ENCODE measurements around the gene TGFBR1.
A peak's percentile ranks its signal among the peaks of the same experiment; 100 is the strongest.

The TGFBR1 gene

GRCh38 chr9:99119976-99120655, 15.2 kb downstream of the TGFBR1 start:
- H3K4me3 ChIP-seq (replicated peaks in 1 of 2; ENCODE audit: low read depth in 2 of 2, low read length in 2 of 2), result no peak overlapping the region
- TF ChIP-seq, protein P1, sequence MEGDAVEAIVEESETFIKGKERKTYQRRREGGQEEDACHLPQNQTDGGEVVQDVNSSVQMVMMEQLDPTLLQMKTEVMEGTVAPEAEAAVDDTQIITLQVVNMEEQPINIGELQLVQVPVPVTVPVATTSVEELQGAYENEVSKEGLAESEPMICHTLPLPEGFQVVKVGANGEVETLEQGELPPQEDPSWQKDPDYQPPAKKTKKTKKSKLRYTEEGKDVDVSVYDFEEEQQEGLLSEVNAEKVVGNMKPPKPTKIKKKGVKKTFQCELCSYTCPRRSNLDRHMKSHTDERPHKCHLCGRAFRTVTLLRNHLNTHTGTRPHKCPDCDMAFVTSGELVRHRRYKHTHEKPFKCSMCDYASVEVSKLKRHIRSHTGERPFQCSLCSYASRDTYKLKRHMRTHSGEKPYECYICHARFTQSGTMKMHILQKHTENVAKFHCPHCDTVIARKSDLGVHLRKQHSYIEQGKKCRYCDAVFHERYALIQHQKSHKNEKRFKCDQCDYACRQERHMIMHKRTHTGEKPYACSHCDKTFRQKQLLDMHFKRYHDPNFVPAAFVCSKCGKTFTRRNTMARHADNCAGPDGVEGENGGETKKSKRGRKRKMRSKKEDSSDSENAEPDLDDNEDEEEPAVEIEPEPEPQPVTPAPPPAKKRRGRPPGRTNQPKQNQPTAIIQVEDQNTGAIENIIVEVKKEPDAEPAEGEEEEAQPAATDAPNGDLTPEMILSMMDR (IDR thresholded peaks at IDR 0.05; ENCODE audit: low read depth, low read length), result no peak
- DNase-seq (ENCODE audit: low read depth in 2 of 2), result no peak

DNA sequence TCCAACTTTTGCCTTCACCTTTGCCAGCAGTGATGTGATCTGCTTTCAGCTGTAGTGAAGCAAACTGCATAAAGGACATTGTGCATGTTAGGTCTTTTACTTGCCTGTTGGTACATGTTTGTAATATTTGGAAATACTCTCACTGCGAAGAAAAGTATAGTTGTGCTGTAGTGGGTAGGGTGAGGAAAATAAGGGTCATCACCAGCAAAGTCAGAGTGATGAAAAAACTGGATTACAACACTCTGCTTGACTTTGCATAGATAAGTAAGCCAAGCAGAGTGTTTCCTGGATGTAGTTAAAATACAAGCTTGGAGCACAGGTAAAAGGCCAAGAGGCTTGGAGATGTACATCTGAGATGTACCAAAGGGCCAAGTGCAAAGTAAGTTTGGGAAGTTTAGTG, 16.7 kb downstream of the TGFBR1 start:
- TF ChIP-seq, protein P1 (IDR thresholded peaks at IDR 0.05; ENCODE audit: low read depth, low read length), result no peak
- no peak overlapping the region for H3K4me3 ChIP-seq (replicated peaks in 1 of 2; ENCODE audit: low read depth in 2 of 2, low read length in 2 of 2)
- DNase-seq (ENCODE audit: low read depth in 2 of 2), result no peak

GRCh38 chr9:99124534-99125255, 19.8 kb downstream of the TGFBR1 start:
- DNase-seq (ENCODE audit: low read depth in 2 of 2), result no peak
- TF ChIP-seq, protein P1 (IDR thresholded peaks at IDR 0.05; ENCODE audit: low read depth, low read length), result no peak
- H3K4me3 ChIP-seq (replicated peaks in 1 of 2; ENCODE audit: low read depth in 2 of 2, low read length in 2 of 2), result no peak overlapping the region

DNA sequence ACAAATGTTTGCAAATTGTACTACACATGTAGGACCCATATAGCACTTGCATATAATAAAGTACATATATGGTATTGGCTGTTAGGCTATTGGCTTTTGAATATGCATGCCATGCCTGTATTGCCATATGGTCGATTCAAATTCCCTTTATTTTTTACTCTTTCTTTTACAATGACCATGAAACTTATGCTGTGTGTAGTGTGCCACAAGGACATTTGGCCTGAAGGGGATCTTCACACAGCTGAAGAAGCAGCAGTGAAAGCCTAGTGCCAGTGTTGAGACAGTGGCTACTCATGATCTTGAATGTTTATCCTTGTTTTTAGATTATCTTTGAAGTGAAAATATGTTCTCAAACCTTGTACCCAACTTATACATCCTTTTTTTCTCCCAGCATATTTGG, 20.5 kb downstream of the TGFBR1 start:
- no peak overlapping the region for H3K4me3 ChIP-seq (replicated peaks in 1 of 2; ENCODE audit: low read depth in 2 of 2, low read length in 2 of 2)
- DNase-seq (ENCODE audit: low read depth in 2 of 2), result no peak
- TF ChIP-seq, protein P1 (IDR thresholded peaks at IDR 0.05; ENCODE audit: low read depth, low read length), result no peak

GRCh38 chr9:99126312-99126711, 21.4 kb downstream of the TGFBR1 start:
- DNase-seq (ENCODE audit: low read depth in 2 of 2), result peak in 1 of 2 donors; percentile 29
- TF ChIP-seq, protein P1 (IDR thresholded peaks at IDR 0.05; ENCODE audit: low read depth, low read length), result no peak
- H3K4me3 ChIP-seq (replicated peaks in 1 of 2; ENCODE audit: low read depth in 2 of 2, low read length in 2 of 2), result no peak overlapping the region

- no peak overlapping the region for H3K4me3 ChIP-seq (replicated peaks in 1 of 2; ENCODE audit: low read depth in 2 of 2, low read length in 2 of 2)
- DNase-seq (ENCODE audit: low read depth in 2 of 2), result peak; percentile 15 to 75
- TF ChIP-seq, protein P1 (IDR thresholded peaks at IDR 0.05; ENCODE audit: low read depth, low read length), result no peak
Measured at GRCh38 chr9:99127356-99128132, 22.6 kb downstream of the TGFBR1 start.
